Neuronal stem cell (in vitro differentiated cells): ENCODE results near the gene UGT1A6.
"Not testable (repeated sequence)": the region's sequence is repeated elsewhere in the genome, so short reads cannot be mapped to it uniquely, and the experiment has no call there.

Source experiments
- DNase-seq: peaks from one replicate; pipeline ENCODE4 v3.0.0-alpha.2; 2013; ENCODE audit warnings: low spot score
- H2AFZ ChIP-seq: one replicate; pipeline ENCODE4 v1.6.1; 2013; ENCODE audit warnings: mild to moderate bottlenecking, low read length, inconsistent platforms
- H2AK5ac ChIP-seq: 2 replicates; pipeline ENCODE4 v1.6.1; 2013; ENCODE audit warnings: low read depth, mild to moderate bottlenecking, inconsistent platforms, low read length, moderate library complexity, mixed read lengths
- H2BK120ac ChIP-seq: 2 replicates; pipeline ENCODE4 v1.6.1; 2013; ENCODE audit warnings: low read depth, mild to moderate bottlenecking, inconsistent platforms, low read length, moderate library complexity, mixed read lengths
- H2BK12ac ChIP-seq: one replicate; pipeline ENCODE4 v1.6.1; 2013; ENCODE audit warnings: low read length, inconsistent platforms
- H2BK15ac ChIP-seq: 2 replicates; pipeline ENCODE4 v1.6.1; 2013; ENCODE audit warnings: mild to moderate bottlenecking, low read length, inconsistent platforms, mixed read lengths
- H2BK5ac ChIP-seq: one replicate; pipeline ENCODE4 v1.6.1; 2013; ENCODE audit warnings: inconsistent platforms, mild to moderate bottlenecking, low read length, moderate library complexity
- H3K14ac ChIP-seq: one replicate; pipeline ENCODE4 v1.6.1; 2013; ENCODE audit warnings: low read length, inconsistent platforms
- H3K18ac ChIP-seq: 2 replicates; pipeline ENCODE4 v1.6.1; 2013; ENCODE audit warnings: low read length, inconsistent platforms
- H3K23ac ChIP-seq: 2 replicates; pipeline ENCODE4 v1.6.1; 2013; ENCODE audit warnings: low read depth, mild to moderate bottlenecking, mixed read lengths, low read length, inconsistent platforms; ENCODE audit not compliant: poor library complexity
- H3K27ac ChIP-seq: replicated peaks from 3 replicates; pipeline ENCODE4 v1.5.1; 2013; ENCODE audit warnings: low read length, inconsistent platforms
- H3K27me3 ChIP-seq, 3 experiments: 2 replicates each; pipeline ENCODE4 v1.6.1; 2013; ENCODE audit warnings: low read length in 3 of 3, mild to moderate bottlenecking in 2 of 3, inconsistent platforms in 1 of 3, low read depth in 1 of 3, mixed read lengths in 1 of 3, moderate library complexity in 1 of 3; ENCODE audit not compliant: control insufficient read depth in 3 of 3, insufficient read depth in 3 of 3
- H3K36me3 ChIP-seq, 2 donors: replicated peaks in 1 of 2; 2 replicates each; pipeline ENCODE4 v1.6.1; 2013; ENCODE audit warnings: low read length in 2 of 2; ENCODE audit not compliant: control insufficient read depth in 2 of 2, insufficient read depth in 2 of 2
- H3K4ac ChIP-seq: 2 replicates; pipeline ENCODE4 v1.6.1; 2013; ENCODE audit warnings: inconsistent platforms, mild to moderate bottlenecking, low read length, moderate library complexity
- H3K4me1 ChIP-seq, 2 donors: 1 replicate in 1 of 2; 2 replicates in 1 of 2; pipeline ENCODE4 v1.6.1; 2013; ENCODE audit warnings: low read length in 2 of 2, low read depth in 1 of 2; ENCODE audit not compliant: control insufficient read depth in 2 of 2, insufficient read depth in 1 of 2
- H3K4me2 ChIP-seq: one replicate; pipeline ENCODE4 v1.6.1; 2013; ENCODE audit warnings: mild to moderate bottlenecking, low read length, inconsistent platforms; ENCODE audit not compliant: insufficient read depth, poor library complexity, severe bottlenecking
- H3K4me3 ChIP-seq, 2 donors: 2 replicates each; pipeline ENCODE4 v1.5.1; 2013; ENCODE audit warnings: low read length in 2 of 2, mild to moderate bottlenecking in 2 of 2, inconsistent platforms in 1 of 2, moderate library complexity in 1 of 2
- H3K79me1 ChIP-seq: one replicate; pipeline ENCODE4 v1.6.1; 2013; ENCODE audit warnings: low read depth, mild to moderate bottlenecking, inconsistent platforms, low read length, moderate library complexity
- H3K9ac ChIP-seq: one replicate; pipeline ENCODE4 v1.6.1; 2013; ENCODE audit warnings: mild to moderate bottlenecking, low read depth, low read length, inconsistent platforms; ENCODE audit not compliant: poor library complexity
- H3K9me3 ChIP-seq, 2 donors: replicated peaks in 1 of 2; 2 replicates each; pipeline versions ENCODE3 to v1.6.1; 2013; ENCODE audit warnings: low read length in 2 of 2, mild to moderate bottlenecking in 2 of 2, inconsistent platforms in 1 of 2, low read depth in 1 of 2, mixed read lengths in 1 of 2, moderate library complexity in 1 of 2; ENCODE audit not compliant: control insufficient read depth in 2 of 2, insufficient read depth in 1 of 2
- H4K8ac ChIP-seq: one replicate; pipeline ENCODE4 v1.6.1; 2013; ENCODE audit warnings: low read depth, mild to moderate bottlenecking, inconsistent platforms, low read length, moderate library complexity
- H4K91ac ChIP-seq: one replicate; pipeline ENCODE4 v1.6.1; 2013; ENCODE audit warnings: low read length, low read depth, mild to moderate bottlenecking, inconsistent platforms; ENCODE audit not compliant: poor library complexity
- WGBS, 2 donors: extraction: QIAGEN DNeasy Blood & Tissue Kit; methylation state at CpG; one replicate each; pipeline ENCODE4 v1.1.7; 2013; ENCODE audit warnings: missing lambda C conversion rate in 2 of 2, mixed read lengths in 1 of 2; ENCODE audit not compliant: insufficient read length in 2 of 2, insufficient replicate concordance in 1 of 2; ENCODE audit errors: extremely low coverage in 2 of 2; 5-methylcytosine and 5-hydroxymethylcytosine counted together

UGT1A6 gene

GRCh38 chr2:233736868-233737653, 44.4 kb downstream of the UGT1A6 start:
- H3K14ac ChIP-seq, H4K91ac ChIP-seq, H2BK12ac ChIP-seq, H3K4me2 ChIP-seq, H3K27me3 ChIP-seq, H3K27ac ChIP-seq, H3K4me3 ChIP-seq, H3K9me3 ChIP-seq, H3K36me3 ChIP-seq, H2BK15ac ChIP-seq, H3K23ac ChIP-seq, H2BK120ac ChIP-seq, H3K9ac ChIP-seq, DNase-seq, H3K79me1 ChIP-seq, H2BK5ac ChIP-seq, H3K4ac ChIP-seq, H4K8ac ChIP-seq, H3K18ac ChIP-seq, H3K4me1 ChIP-seq, H2AK5ac ChIP-seq: not testable (repeated sequence)
- peak overlapping the region; percentile 77 for H2AFZ ChIP-seq
- no CpG with 5 or more reads among the region's 14 CpGs for WGBS, 2 donors

- H4K8ac ChIP-seq = no peak overlapping the region
- H2BK5ac ChIP-seq = no peak overlapping the region
- H3K36me3 ChIP-seq = no peaks in the 10 kb centered on the region
- no peak overlapping the region for H3K4me2 ChIP-seq
- no peak overlapping the region for H2BK120ac ChIP-seq
- peaks cover 3 to 9% of the 10 kb centered on the region in 2 donors for H3K9me3 ChIP-seq
- peaks cover 0 to 3% of the 10 kb centered on the region in 2 donors for H3K4me1 ChIP-seq
- H3K27me3 ChIP-seq = no peaks in the 10 kb centered on the region
- no peak overlapping the region for H3K4me3 ChIP-seq
- no peak for DNase-seq
- H3K79me1 ChIP-seq = no peaks in the 10 kb centered on the region
- H2AK5ac ChIP-seq = no peak overlapping the region
- no peak overlapping the region for H3K9ac ChIP-seq
- H3K18ac ChIP-seq = no peak overlapping the region
- H3K14ac ChIP-seq = no peak overlapping the region
- H2AFZ ChIP-seq = no peak overlapping the region
- H2BK15ac ChIP-seq = no peak overlapping the region
- WGBS, 2 donors = no CpG with 5 or more reads among the region's 2 CpGs
- no peak overlapping the region for H2BK12ac ChIP-seq
- no peak overlapping the region for H3K23ac ChIP-seq
- H3K4ac ChIP-seq = no peak overlapping the region
- H3K27ac ChIP-seq = no peak overlapping the region
- H4K91ac ChIP-seq = no peak overlapping the region
Observed at GRCh38 chr2:233740870-233741269, 48.2 kb downstream of the UGT1A6 start.

- Histone ChIP-seq H3K18ac (peak overlapping the region; percentile 80), H3K4me1 (no peaks in the 10 kb centered on the region), H3K4me3 (peak overlapping the region in 1 of 2 donors; percentile 56), H2BK12ac (no peak overlapping the region), H2AFZ (no peak overlapping the region), H2BK120ac (peak overlapping the region; percentile 58), H3K23ac (peak overlapping the region; percentile 90), H3K27me3 (no peaks in the 10 kb centered on the region), H3K14ac (no peak overlapping the region), H2BK15ac (no peak overlapping the region), H3K36me3 (no peaks in the 10 kb centered on the region), H3K27ac (no peak overlapping the region), H3K4me2 (peak overlapping the region; percentile 15), H2AK5ac (peak overlapping the region; percentile 75), H3K4ac (no peak overlapping the region), H4K8ac (no peak overlapping the region), H3K79me1 (no peaks in the 10 kb centered on the region), H3K9ac (no peak overlapping the region), H4K91ac (no peak overlapping the region), H2BK5ac (peak overlapping the region; percentile 36), H3K9me3 (peaks cover 0 to 3% of the 10 kb centered on the region in 2 donors)
- no CpG with 5 or more reads among the region's 46 CpGs for WGBS, 2 donors
- no peak for DNase-seq
Observed at GRCh38 chr2:233743464-233744259, 51.0 kb downstream of the UGT1A6 start.

- no CpG with 5 or more reads among the region's 5 CpGs for WGBS, 2 donors
- no peak overlapping the region for H2BK12ac ChIP-seq
- DNase-seq = no peak
Observed at GRCh38 chr2:233745073-233745755, 52.5 kb downstream of the UGT1A6 start.

More at GRCh38 chr2:233745073-233745755, 52.5 kb downstream of the UGT1A6 start:
- Histone ChIP-seq H4K8ac (no peak overlapping the region), H2BK120ac (no peak overlapping the region), H3K4me2 (no peak overlapping the region), H3K9ac (no peak overlapping the region), H3K36me3 (no peaks in the 10 kb centered on the region), H3K9me3 (peaks cover 0 to 3% of the 10 kb centered on the region in 2 donors), H2BK5ac (no peak overlapping the region), H4K91ac (no peak overlapping the region), H3K4me1 (no peaks in the 10 kb centered on the region), H3K23ac (no peak overlapping the region), H3K18ac (no peak overlapping the region), H2AK5ac (no peak overlapping the region), H3K4ac (no peak overlapping the region), H3K27ac (no peak overlapping the region), H2BK15ac (no peak overlapping the region), H3K4me3 (no peak overlapping the region), H2AFZ (no peak overlapping the region), H3K79me1 (no peaks in the 10 kb centered on the region), H3K14ac (no peak overlapping the region), H3K27me3 (no peaks in the 10 kb centered on the region)
